Left lobe of liver (tissue), 2 donors: Measurements from ENCODE around the gene ZFP64. TPM values are rescaled to one million over a fixed set of nuclear protein-coding genes. Genes with fewer than 3 reads are reported as not detected.
"Not testable (repeated sequence)": the region's sequence is repeated elsewhere in the genome, so short reads cannot be mapped to it uniquely, and the experiment has no call there.

Experiments
- ATAC-seq: fragments of 200-7000 bp; cut with Tn5 transposase; one replicate; pipeline ENCODE4 v1.9.1; 2020; ENCODE audit warnings: mild to moderate bottlenecking, moderate library complexity
- DNase-seq: peaks from one replicate; pipeline ENCODE4 v3.0.0-alpha.2; 2020; ENCODE audit warnings: low spot score
- total RNA-seq: library from RNA; stranded (reverse); gene quantifications from one replicate; pipeline ENCODE4 v1.2.1, GENCODE V29; 2021
- donor health status: DM: no; HTN: no; CAD: no; lungs with moderate emphysema.
- donor health status: DM: no; HTN: yes; CAD: no.

Gene ZFP64
- 5.7 TPM for total RNA-seq

DNA sequence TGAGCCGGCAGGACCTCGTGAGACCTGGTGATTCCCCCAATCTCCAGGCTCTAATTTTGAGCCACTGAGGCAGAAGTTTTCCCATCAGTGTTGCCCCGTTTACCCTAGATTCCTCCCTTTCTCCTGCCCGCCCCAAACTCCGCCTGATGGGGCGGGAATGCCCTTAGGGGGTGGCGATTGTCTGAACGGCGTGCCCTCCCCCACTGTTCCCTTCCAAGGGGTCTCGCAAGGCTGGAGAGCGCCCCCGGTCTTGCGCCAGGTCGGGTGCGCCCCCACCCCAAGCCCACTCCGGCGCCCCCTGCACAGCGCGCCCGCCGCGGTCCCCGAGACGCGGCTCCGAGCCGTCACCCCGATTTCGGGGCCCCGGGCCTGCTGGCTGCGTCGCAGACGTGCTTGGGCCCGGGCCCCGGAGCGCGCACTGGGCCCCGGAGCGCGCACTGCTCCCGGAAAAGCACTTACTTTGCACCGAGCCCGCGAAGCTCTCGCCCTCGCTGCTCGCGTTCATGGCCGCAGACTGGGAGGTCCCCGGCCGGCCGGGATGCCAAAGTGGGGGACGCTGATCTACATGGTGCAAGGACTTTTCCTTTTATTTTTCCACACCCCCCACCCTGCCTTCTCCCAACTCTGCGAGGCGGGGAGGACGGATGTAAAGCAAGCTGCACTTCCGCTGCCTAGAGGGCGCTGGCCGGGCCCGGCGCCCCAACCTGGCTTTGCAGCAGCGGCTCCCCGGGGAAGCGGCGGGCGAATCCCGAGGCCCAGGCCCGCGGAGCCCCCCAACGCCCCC lies at the start of gene ZFP64:
TSS of gene ZFP64 (minus strand) at position 648 of the 784 bp plus-strand sequence. CDS start at position 505, 143 bp downstream.
- ATAC-seq (peak; percentile 92), DNase-seq (peak; percentile 84)

DNA sequence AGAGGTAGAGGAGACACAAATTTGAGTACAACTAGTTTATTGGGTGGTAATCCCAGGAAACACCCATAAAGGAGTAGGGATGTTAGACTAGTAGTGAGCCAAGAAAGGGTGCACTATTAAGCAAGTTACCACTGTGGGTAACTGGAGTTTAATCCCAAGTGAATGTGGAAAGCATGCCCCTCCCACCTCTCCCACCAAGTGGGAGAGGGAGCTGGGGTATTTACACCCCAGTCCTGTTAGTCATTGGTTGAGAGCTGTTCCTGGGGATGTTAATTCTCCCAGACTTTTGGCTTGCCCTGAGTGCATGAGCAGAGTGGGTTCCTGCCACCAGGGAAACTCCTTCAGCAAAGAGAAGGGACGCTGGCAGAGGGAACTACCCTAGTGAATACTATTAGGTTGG lies 49.2 kb upstream of the ZFP64 start:
- ATAC-seq (no peak), DNase-seq (no peak)

DNA sequence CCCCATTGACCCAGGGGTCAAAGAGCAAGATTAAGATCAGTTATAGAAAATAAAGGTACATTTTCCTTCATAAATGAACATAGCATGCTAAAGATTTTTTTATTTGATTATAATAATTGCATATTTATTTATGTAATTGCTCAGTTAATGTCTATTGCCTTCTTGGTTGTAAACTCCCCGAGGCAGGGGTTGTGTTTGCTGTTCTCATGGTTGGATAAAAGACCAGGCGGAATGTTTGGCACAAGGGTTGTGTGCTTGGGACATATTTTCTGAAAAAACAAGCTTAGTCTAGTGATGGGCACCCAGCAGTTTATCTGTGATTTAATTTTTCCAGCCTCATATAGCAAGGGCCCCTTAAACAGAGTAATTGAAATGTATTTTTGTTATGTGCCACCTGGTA lies 47.5 kb upstream of the ZFP64 start:
- ATAC-seq (peak; percentile 20), DNase-seq (no peak)

DNA sequence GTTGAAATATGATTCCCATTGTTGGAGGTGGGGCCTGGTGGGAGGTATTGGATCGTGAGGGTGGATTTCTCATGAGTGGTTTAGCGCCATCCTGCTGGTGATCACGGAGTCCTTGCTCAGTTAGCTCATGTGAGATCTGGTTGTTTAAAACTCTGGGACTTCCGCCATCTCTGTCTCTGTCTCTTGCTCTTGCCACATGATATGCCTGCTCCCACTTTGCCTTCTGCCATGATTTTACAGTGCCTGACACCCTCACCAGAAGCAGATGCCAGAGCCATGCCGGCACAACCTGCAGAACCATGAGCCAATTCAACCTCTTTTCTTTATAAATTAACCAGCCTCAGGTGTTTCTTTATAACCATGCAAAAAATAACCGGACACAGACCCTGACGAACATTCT lies 44.7 kb upstream of the ZFP64 start:
- ATAC-seq (no peak), DNase-seq (no peak)

DNA sequence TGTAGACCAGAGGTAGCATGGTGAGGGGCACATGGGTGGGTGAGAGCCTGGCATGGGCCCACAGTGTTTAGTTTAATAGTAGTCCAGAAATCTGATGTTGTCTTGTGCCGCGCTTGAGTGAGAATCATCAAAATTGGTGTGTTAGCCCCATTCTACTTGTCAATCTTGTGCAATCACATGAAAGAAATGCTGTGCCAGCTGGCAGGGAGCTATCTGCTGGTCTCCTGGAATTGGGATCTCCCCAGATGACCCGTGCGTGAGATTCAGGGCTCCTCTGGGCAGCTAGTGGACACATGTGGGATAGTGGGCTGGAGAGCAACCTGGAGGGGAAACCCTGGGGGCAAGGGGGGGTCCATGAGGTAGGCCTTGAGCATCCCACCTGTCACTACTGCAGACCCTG lies 43.5 kb upstream of the ZFP64 start:
- peak; percentile 76 for DNase-seq
- peak; percentile 80 for ATAC-seq

DNA sequence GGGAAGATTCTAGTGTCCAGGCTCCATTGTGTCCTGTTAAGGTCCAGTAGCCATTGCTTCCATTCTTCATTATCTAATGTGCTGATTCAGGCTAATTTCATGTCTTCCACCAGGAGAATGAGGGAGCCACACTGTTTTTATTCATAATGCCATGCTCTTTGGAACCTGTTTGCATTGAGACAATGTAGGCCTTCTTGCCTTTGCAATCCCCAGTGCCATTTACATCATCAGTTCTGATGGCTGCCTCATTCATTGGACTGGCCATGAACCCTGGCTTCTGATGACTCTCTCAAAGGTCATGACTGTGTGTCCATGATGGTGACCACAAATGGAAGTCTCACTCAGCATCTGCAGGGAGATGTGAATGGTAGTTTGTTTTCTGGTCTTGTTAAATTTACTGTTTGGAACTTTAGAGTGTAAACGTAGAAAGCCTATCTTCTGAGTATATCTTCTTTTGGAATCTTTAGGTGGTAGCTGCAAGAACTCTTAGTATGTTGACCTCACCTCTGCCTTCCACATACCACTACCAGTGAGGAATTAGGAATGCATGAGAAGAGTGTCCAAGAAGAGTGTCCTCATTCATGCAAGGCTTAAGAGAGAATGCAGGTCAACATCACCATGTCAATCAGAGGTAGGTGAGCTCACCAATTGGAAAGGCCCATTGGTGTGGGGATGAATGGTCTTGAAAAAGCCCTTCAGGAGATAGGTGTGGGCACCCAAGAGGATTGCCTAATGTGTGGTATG lies 42.9 kb upstream of the ZFP64 start:
- DNase-seq (no peak), ATAC-seq (no peak)

DNA sequence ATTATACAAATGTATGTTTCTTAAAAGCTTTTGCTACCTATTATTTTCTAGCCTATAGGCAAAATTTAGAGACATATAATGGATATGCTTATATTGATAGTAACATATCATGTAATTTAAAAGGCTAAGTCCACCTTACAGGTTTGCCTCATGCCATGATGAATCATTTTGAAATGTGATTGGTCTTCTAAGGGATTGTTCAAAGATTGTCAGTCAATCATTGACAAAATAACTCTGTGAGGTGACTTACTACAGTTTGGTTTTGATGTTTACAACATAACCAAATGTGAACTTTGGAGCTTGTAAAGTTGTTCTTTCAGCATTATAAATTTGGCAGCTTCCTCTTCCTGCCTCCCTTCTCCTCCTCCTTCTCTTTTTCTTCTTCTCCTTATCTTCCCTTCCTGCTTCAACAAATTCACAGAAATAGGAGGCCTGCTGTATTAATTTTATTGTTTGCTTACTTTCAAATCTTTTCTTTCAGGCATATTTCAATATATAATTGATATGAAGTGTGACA lies 39.7 kb upstream of the ZFP64 start:
- ATAC-seq (peak; percentile 80), DNase-seq (no peak)

DNA sequence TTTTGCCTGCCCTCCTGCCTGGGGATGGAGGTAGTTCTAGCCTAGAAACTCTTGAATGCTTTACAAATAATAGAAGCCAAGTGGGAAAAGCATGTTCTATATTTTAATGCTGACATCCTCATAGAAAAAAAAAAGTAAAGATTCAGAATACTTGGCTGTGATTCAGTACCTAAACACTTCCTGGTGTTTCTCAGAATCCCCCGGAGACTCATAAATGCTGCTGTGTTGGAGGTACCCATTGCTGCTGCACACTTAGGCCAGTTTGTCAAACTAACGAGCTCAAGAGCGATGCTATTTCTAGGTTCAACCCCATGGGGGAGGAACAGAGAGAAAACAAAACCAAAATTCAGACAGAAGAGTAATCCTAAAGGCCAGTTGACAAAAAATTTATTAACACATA lies 38.8 kb upstream of the ZFP64 start:
- DNase-seq (no peak), ATAC-seq (no peak)

DNA sequence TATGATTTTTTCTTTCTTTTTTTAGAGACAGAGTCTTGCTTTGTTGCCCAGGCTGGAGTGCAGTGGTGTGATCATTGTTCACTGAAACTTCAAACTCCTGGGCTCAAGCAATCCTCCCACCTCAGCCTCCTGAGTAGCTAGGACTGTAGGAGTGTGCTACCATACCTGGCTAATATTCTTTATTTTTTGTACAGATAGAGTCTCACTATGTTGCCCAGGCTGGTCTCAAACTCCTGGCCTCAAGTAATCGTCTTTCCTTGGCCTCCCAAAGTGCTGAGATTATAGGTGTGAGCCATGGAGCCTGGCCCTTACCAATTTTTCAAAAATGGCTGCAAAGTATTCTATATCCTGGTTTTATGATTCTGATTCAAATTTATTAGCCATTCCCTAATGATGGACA lies 37.8 kb upstream of the ZFP64 start:
- DNase-seq, ATAC-seq: not testable (repeated sequence)

DNA sequence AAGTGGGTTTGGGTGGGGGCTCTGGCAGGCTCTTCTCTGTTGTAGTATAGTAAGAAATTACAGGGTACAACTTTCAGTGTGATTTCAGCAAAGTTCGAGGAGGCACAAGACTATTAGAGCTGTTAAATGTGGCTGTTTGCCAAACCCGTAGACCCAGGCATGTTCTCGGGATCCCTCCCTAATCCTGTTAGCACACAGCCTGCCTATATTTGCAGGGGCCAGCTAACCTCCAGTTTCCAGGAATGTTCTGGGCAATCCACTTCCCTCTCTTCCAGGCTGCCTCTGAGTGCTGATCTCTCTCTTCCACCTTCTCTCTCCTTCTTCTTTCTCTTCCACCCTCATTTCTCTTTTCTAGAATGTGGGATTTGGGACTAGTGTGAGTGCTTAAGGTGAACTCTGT lies 34.8 kb upstream of the ZFP64 start:
- DNase-seq, result no peak
- no peak for ATAC-seq

DNA sequence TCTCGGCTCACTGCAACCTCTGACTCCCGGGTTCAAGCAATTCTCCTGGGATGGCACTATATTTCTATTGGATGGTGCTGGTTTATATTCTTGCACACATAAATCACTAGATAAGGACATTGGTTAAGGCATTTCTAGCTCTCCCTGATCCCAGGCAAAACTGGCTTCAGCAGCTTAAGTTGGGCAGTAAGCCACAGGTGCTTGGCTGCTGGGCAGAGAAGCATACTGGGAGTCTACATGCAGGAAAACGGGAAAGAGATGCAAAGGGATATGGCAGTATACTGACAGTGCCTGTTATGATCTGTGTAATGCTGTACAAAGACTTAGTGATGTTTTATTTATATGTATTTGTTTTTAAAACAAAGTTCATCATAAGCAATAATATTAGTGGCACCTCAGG lies 33.3 kb upstream of the ZFP64 start:
- peak; percentile 85 for ATAC-seq
- no peak for DNase-seq

DNA sequence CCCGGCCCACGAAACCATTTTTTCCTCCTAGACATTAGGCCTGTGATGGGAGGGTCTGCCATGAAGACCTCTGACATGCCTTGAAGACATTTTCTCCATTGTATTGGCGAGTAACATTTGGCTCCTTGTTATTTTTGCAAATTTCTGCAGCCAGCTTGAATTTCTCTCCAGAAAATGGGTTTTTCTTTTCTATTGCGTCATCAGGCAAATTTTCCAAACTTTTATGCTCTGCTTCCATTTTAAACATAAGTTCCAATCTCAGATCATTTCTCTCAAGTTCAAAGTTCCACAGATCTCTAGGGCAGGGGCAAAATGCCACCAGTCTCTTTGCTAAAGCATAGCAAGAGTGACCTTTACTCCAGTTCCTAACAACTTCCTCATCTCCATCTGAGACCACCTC lies 29.8 kb upstream of the ZFP64 start:
- ATAC-seq, DNase-seq: not testable (repeated sequence)

DNA sequence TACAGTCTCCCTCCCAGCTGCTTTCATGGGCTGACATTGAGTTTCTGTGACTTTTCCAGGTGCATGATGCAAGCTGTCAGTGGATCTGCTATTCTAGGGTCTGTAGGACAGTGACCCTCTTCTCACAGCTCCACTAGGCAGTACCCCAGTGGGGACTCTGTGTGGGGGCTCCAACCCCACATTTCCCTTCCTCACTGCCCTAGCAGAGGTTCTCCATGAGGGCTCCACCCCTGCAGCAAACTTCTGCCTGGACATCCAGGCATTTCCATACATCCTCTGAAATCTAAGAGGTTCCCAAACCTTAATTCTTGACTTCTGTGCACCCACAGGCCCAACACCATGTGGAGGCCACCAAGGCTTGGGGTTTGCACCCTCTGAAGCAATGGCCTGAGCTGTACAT lies 29.3 kb upstream of the ZFP64 start:
- ATAC-seq, DNase-seq: not testable (repeated sequence)

DNA sequence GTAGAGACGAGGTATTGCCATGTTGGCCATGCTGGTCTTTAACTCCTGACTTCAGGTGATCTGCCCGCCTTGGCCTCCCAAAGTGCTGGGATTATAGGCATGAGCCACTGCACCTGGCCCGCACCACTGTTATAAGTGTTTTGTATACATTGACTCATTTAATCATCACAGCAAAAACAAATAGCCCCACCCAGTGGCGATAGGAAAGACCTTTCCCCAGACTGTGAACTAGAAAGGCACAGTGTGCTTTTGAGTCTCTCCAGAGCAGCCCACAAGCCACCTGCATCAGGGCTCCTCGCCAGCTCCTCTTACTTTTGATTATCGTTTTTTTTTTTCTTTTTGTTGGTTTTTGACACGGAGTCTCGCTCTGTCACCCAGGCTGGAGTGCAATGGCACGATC lies 27.9 kb upstream of the ZFP64 start:
- DNase-seq (no peak), ATAC-seq (no peak)

DNA sequence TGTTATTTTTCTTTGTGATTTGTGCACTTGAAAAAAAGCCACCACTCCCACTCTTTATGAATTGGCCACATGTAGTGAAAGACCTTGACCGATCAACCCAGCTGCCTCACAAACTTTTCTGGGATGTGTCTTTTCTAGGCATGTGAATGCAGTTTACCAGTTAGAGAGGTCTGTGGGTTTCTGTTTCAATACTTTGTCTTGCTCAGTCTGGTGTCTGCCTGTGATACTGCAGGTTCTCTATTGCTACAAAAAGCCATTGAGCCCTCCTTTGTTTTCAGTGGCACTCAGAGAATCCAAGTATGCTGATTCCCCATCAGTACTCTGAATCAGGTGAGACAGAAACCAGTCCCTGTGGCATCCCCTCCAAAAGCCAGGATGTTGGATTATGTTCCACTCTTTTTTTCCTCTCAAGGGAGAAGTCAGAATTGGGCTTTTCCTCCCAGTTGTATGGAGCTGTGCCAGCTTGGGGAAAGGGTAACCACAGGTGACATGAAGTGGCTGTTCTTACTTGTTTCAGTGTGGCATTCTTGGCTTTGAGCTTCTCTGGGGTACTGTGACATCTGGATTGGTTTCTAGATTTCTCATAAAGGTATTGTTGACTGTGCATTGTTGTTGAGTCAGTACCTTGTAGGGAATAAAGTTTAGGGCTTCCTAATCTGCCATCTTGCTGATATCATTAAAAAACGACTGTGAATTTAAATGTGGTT lies 26.3 kb upstream of the ZFP64 start:
- DNase-seq, result no peak
- ATAC-seq, result no peak

DNA sequence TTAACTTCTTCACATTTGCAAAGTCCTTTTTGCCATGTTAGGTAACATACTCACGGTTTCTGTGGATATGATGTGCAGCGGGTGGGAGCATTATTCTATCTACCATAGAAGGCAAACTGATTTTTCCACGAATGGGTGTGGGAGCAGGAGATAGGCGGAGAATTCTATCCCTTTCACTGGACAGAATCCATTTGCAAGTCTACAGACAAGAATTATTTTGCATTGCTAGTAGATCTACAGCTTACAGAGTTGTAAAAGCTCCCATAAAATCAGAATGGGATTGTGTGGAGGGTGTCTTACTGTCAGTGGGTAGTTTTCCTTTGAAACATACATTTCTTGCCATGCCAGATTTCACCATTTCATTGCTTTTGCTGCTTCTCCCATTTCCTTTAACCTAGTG lies 22.4 kb upstream of the ZFP64 start:
- no peak for ATAC-seq
- no peak for DNase-seq

DNA sequence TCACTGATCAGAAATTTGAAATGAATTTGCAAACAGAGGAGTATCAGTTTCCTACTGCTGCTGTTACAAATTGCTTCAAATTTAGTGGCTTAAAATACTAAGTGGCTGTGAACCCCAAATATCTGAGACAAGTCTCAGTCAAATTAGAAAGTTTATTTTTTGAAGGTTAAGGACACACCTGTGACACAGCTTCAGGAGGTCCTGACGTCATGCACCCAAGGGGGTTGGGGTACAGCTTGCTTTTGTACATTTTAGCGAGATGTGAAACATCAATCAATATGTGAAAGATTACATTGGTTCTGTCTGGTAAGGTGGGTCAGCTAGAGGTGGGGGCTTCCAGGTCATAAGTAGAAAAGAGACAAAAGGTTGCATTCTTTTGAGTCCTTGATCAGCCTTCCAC lies 21.4 kb upstream of the ZFP64 start:
- no peak for ATAC-seq
- no peak for DNase-seq

DNA sequence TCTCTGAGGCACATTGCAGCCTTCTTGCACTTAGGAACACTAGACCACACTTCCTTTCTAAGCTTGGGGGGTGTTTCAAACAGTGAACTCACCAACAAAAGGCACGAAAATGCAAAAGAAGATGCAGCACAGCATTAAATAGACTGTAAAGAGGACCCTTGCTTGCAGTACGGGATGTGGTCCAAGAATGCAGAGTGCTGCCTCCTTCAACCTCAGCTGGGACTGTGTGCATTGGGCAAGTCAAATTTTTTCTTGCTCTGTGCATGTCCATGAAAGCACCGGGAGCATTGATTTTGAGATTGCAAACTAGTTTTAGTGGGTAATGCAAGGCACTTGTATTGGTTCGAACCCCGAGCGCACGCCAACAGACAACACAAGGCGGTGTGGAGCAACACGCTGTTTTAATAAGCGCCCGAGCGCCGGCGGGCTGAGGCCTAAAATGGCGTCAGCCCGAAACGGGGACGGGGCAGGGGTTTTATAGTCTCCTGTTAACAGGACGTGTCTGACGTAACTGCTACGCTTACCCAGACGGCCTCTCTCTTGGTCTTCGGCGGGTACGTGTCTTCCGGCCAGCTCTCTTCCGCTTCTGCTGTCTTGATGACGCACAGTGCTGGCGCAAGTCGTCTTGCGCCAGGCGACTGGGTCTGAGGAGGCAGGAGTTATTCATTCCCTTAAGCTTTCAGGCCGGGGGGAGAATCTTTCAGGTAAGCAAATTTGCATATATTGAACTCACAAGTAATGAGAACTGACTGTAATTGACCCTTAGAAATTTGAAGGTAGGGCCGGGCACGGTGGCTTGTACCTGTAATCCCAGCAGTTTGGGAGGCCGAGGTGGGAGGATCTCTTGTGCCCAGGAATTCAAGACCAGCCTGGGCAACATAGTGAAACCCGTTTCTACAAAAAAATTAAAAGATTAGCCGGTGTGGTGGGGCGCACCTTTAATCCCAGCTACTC lies 18.7 kb upstream of the ZFP64 start:
- ATAC-seq, result no peak
- no peak for DNase-seq

DNA sequence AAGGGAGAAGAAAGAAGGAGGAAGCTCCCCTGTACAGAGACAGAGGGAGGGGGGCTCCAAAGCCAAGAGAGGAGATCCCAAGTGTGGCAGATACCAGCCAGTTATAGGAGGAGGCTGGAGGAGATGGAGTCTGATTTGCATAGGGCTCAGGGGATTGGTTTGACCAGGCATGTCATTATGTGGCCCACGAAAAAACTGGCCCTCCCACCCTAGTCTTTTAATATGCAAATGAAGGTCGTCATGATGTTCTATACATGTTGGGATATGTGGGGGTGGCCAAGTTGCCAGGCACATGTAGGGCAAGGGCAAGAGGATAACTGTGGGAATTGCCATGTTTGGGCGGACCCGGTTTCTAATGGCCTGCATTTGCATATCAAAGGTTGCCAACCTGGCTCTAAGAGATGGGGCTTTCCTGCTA lies 17.6 kb upstream of the ZFP64 start:
- no peak for DNase-seq
- no peak for ATAC-seq
